Measurements from ENCODE around the gene RNF43. TPM values are rescaled to one million over a fixed set of nuclear protein-coding genes. Genes with fewer than 3 reads are reported as not detected.

Gene RNF43
- polyA plus RNA-seq, 1 donor from 2014 or later: not detected

DNA sequence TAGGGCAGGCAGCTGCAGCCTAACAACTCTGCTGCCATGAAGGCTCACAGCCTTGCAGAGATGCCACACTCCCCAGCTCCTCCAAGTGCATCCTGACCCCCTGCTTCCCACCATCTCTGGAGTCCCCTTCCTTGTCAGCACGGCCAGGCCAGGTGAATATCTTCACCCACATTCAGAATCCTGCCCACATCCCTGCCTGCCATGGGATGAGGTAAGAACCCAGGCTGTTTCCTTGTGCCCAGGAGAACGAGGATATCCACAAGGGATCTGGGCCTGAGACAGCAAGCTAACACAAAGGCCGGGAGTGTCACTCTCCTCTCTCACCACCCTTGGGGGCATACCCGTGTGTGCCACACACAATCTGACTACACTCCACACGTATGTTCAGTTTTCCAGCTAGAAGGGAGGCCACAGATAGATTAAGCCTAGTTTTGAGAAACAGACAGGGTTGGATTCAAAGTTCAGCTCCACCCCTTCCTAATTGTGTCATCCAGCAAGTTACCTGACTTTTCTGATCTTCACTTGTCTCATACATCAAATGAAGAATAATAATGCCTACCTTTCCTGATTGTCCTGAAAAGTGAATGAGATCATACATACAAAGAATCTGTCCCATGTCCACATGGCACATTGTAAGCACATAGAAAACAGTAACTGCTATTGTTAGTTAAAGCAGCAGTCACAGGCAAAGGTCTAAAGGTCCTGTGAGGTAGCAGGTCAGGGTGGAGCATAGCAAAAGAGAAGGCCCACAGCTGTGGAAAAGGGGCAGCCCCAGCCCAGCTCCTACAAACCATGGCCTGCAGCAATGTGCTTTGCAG is 47.9 kb downstream of the RNF43 start:
- no peak overlapping the region for H3K9ac ChIP-seq (ENCODE audit: low read length)
- no peak overlapping the region for H3K4me2 ChIP-seq (ENCODE audit: low read length)
- no peaks in the 10 kb centered on the region for H3K79me2 ChIP-seq (replicated peaks; ENCODE audit: insufficient read depth, low read length)
- H4K20me1 ChIP-seq (ENCODE audit: insufficient read depth): no peaks in the 10 kb centered on the region
- no peak overlapping the region for H3K4me3 ChIP-seq (ENCODE audit: low read length)
- no peaks in the 10 kb centered on the region for H3K27me3 ChIP-seq (ENCODE audit: insufficient read depth, low read depth, low read length)
- H2AFZ ChIP-seq (ENCODE audit: low read depth, low read length): no peak overlapping the region
- no peaks in the 10 kb centered on the region for H3K9me3 ChIP-seq (ENCODE audit: low read length)
- H3K9me2 ChIP-seq (ENCODE audit: insufficient read depth, low read length): no peaks in the 10 kb centered on the region
- TF ChIP-seq RAD21 (conservative IDR thresholded peaks at IDR 0.05): no peak
- TF ChIP-seq, protein P1, sequence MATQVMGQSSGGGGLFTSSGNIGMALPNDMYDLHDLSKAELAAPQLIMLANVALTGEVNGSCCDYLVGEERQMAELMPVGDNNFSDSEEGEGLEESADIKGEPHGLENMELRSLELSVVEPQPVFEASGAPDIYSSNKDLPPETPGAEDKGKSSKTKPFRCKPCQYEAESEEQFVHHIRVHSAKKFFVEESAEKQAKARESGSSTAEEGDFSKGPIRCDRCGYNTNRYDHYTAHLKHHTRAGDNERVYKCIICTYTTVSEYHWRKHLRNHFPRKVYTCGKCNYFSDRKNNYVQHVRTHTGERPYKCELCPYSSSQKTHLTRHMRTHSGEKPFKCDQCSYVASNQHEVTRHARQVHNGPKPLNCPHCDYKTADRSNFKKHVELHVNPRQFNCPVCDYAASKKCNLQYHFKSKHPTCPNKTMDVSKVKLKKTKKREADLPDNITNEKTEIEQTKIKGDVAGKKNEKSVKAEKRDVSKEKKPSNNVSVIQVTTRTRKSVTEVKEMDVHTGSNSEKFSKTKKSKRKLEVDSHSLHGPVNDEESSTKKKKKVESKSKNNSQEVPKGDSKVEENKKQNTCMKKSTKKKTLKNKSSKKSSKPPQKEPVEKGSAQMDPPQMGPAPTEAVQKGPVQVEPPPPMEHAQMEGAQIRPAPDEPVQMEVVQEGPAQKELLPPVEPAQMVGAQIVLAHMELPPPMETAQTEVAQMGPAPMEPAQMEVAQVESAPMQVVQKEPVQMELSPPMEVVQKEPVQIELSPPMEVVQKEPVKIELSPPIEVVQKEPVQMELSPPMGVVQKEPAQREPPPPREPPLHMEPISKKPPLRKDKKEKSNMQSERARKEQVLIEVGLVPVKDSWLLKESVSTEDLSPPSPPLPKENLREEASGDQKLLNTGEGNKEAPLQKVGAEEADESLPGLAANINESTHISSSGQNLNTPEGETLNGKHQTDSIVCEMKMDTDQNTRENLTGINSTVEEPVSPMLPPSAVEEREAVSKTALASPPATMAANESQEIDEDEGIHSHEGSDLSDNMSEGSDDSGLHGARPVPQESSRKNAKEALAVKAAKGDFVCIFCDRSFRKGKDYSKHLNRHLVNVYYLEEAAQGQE (IDR thresholded peaks at IDR 0.05; ENCODE audit: borderline replicate concordance): no peak
- no peak for TF ChIP-seq EZH2 (IDR thresholded peaks at IDR 0.05; ENCODE audit: borderline replicate concordance, insufficient read depth, low read length, poor library complexity, severe bottlenecking)
- TF ChIP-seq SMC3 (conservative IDR thresholded peaks at IDR 0.05; ENCODE audit: poor library complexity): no peak
- TF ChIP-seq, protein P2, sequence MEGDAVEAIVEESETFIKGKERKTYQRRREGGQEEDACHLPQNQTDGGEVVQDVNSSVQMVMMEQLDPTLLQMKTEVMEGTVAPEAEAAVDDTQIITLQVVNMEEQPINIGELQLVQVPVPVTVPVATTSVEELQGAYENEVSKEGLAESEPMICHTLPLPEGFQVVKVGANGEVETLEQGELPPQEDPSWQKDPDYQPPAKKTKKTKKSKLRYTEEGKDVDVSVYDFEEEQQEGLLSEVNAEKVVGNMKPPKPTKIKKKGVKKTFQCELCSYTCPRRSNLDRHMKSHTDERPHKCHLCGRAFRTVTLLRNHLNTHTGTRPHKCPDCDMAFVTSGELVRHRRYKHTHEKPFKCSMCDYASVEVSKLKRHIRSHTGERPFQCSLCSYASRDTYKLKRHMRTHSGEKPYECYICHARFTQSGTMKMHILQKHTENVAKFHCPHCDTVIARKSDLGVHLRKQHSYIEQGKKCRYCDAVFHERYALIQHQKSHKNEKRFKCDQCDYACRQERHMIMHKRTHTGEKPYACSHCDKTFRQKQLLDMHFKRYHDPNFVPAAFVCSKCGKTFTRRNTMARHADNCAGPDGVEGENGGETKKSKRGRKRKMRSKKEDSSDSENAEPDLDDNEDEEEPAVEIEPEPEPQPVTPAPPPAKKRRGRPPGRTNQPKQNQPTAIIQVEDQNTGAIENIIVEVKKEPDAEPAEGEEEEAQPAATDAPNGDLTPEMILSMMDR (IDR thresholded peaks at IDR 0.05; ENCODE audit: poor library complexity, severe bottlenecking): no peak
- no peak for TF ChIP-seq POLR2AphosphoS5 (IDR thresholded peaks at IDR 0.05)
- no peaks in the 10 kb centered on the region for H3K36me3 ChIP-seq (ENCODE audit: insufficient read depth, low read length)
- H3F3A ChIP-seq (ENCODE audit: insufficient read depth, low read length, poor library complexity, severe bottlenecking): no peaks in the 10 kb centered on the region
- no peak overlapping the region for H3K27ac ChIP-seq (ENCODE audit: low read length)

DNA sequence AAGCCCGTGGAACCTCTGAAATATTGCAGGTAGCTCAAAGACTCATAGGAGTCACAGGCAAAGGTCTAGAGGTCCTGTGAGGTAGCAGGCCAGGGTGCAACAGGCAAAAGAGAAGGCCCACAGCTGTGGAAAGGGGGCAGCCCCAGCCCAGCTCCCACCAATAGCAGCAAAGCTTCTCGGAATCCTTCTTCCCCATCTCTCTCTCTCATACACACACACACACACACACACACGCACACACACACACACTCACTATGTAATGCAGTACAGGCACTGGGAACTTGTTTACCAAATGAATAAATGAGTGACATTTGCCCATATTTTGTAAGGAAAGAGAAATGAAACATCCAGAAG is 48.5 kb downstream of the RNF43 start:
- Histone ChIP-seq H3K27ac (ENCODE audit: low read length) (no peak overlapping the region), H4K20me1 (ENCODE audit: insufficient read depth) (no peaks in the 10 kb centered on the region)

More for the DNA sequence above, 48.5 kb downstream of the RNF43 start:
- Histone ChIP-seq H3K4me2 (ENCODE audit: low read length) (no peak overlapping the region), H3K79me2 (replicated peaks; ENCODE audit: insufficient read depth, low read length) (no peaks in the 10 kb centered on the region), H2AFZ (ENCODE audit: low read depth, low read length) (no peak overlapping the region), H3K4me3 (ENCODE audit: low read length) (no peak overlapping the region), H3K27me3 (ENCODE audit: insufficient read depth, low read depth, low read length) (no peaks in the 10 kb centered on the region), H3F3A (ENCODE audit: insufficient read depth, low read length, poor library complexity, severe bottlenecking) (no peaks in the 10 kb centered on the region), H3K36me3 (ENCODE audit: insufficient read depth, low read length) (no peaks in the 10 kb centered on the region), H3K9me2 (ENCODE audit: insufficient read depth, low read length) (no peaks in the 10 kb centered on the region), H3K9me3 (ENCODE audit: low read length) (no peaks in the 10 kb centered on the region), H3K9ac (ENCODE audit: low read length) (no peak overlapping the region)
- TF ChIP-seq EP300 (conservative IDR thresholded peaks at IDR 0.05; ENCODE audit: poor library complexity, severe bottlenecking) (no peak), MXI1 (conservative IDR thresholded peaks at IDR 0.05; ENCODE audit: poor library complexity, severe bottlenecking) (no peak), RAD21 (conservative IDR thresholded peaks at IDR 0.05) (no peak), SMC3 (conservative IDR thresholded peaks at IDR 0.05; ENCODE audit: poor library complexity) (no peak)
- TF ChIP-seq, protein P1 (IDR thresholded peaks at IDR 0.05; ENCODE audit: borderline replicate concordance): no peak
- TF ChIP-seq, protein P2 (IDR thresholded peaks at IDR 0.05; ENCODE audit: poor library complexity, severe bottlenecking): no peak

All from neural cell (in vitro differentiated cells).